Lung (tissue), 12 donors: Measurements from ENCODE around the gene SYTL2. TPM values are rescaled to one million over a fixed set of nuclear protein-coding genes. Genes with fewer than 3 reads are reported as not detected.

Source experiments
- ATAC-seq: fragments of 200-7000 bp; cut with Tn5 transposase; one replicate; pipeline ENCODE4 v1.9.1; 2020; ENCODE audit warnings: moderate number of reproducible peaks; ENCODE audit not compliant: insufficient read depth, low FRiP score
- DNase-seq, 3 donors: peaks; one replicate each; pipeline ENCODE4 v3.0.0-alpha.2; 2013 to 2017
- H3K27ac ChIP-seq, 2 donors: one replicate each; pipeline ENCODE4 v1.5.1; 2013; ENCODE audit warnings: mild to moderate bottlenecking in 2 of 2, moderate library complexity in 2 of 2, control low read depth in 1 of 2, inconsistent platforms in 1 of 2, low read depth in 1 of 2, low read length in 1 of 2
- H3K27me3 ChIP-seq, 3 donors: one replicate each; pipeline ENCODE4 v1.5.1; 2013; ENCODE audit warnings: low read length in 2 of 3; ENCODE audit not compliant: control insufficient read depth in 3 of 3, insufficient read depth in 3 of 3
- H3K36me3 ChIP-seq, 4 donors: one replicate each; pipeline ENCODE4 v1.5.1; 2013; ENCODE audit warnings: low read length in 4 of 4, mild to moderate bottlenecking in 1 of 4, moderate library complexity in 1 of 4; ENCODE audit not compliant: control insufficient read depth in 4 of 4, insufficient read depth in 4 of 4
- H3K4me1 ChIP-seq, 5 donors: one replicate each; pipeline ENCODE4 v1.5.1; 2013; ENCODE audit warnings: low read length in 5 of 5, mild to moderate bottlenecking in 2 of 5, moderate library complexity in 1 of 5; ENCODE audit not compliant: control insufficient read depth in 5 of 5, insufficient read depth in 5 of 5
- H3K4me3 ChIP-seq: one replicate; pipeline ENCODE4 v1.5.1; 2013; ENCODE audit warnings: mild to moderate bottlenecking, control low read depth, moderate library complexity
- H3K9ac ChIP-seq, 2 donors: one replicate each; pipeline ENCODE4 v1.5.1; 2013; ENCODE audit warnings: low read length in 2 of 2, control low read depth in 1 of 2; ENCODE audit not compliant: insufficient read depth in 1 of 2
- H3K9me3 ChIP-seq, 4 donors: one replicate each; pipeline ENCODE4 v1.5.1; 2013; ENCODE audit warnings: low read length in 3 of 4, mild to moderate bottlenecking in 1 of 4, moderate library complexity in 1 of 4; ENCODE audit not compliant: control insufficient read depth in 4 of 4, insufficient read depth in 3 of 4
- CTCF ChIP-seq: IDR thresholded peaks from 2 replicates; pipeline ENCODE4 v1.5.1; 2012; ENCODE audit warnings: mild to moderate bottlenecking; ENCODE audit errors: control extremely low read depth, extremely low read depth
- WGBS, 2 donors: extraction: QIAGEN DNeasy Blood & Tissue Kit; methylation state at CpG; one replicate each; pipeline ENCODE4 v1.1.7; 2013; 5-methylcytosine and 5-hydroxymethylcytosine counted together
- polyA plus RNA-seq, 2 donors: library from polyadenylated mRNA; stranded (reverse); fragments of 200-250 nt; gene quantifications; one replicate each; pipeline ENCODE4 v1.2.1, GENCODE V29; 2013
- total RNA-seq, 2 donors: library from RNA; depleted of rRNA in 1 of 2; stranded (reverse); fragments of >200 nt in 1 of 2; gene quantifications; one replicate each; pipeline ENCODE4 v1.2.1, GENCODE V29; 2014 to 2021
- donor health status: control.
- donor health status: control.
- donor health status: Bipolar disorder and iron deficiency.
- donor health status: healthy.
- donor health status: DM: yes; HTN: yes; CAD: no.

Gene SYTL2
- total and polyA plus RNA-seq, 4 donors, result 6.7 to 39.0 (median 16.5) TPM

- Histone ChIP-seq H3K9ac (no peak overlapping the region), H3K27me3 (no peaks in the 10 kb centered on the region), H3K36me3 (peaks cover 0 to 10% (median 3%) of the 10 kb centered on the region in 4 donors), H3K27ac (no peak overlapping the region), H3K4me1 (no peaks in the 10 kb centered on the region), H3K4me3 (no peak overlapping the region), H3K9me3 (no peaks in the 10 kb centered on the region)
- TF ChIP-seq CTCF, result no peak
- WGBS, 2 donors, result 67 to 77% methylated on average over 2 of the region's 2 CpGs
- DNase-seq (no peak), ATAC-seq (no peak)
Measured at GRCh38 chr11:85699957-85700741, 110.8 kb downstream of the SYTL2 start.

- Histone ChIP-seq H3K9me3 (no peaks in the 10 kb centered on the region), H3K27me3 (no peaks in the 10 kb centered on the region), H3K36me3 (peaks cover 0 to 16% (median 3%) of the 10 kb centered on the region in 4 donors), H3K4me3 (no peak overlapping the region), H3K27ac (no peak overlapping the region), H3K9ac (no peak overlapping the region), H3K4me1 (no peaks in the 10 kb centered on the region)
- WGBS, 2 donors, result 74 to 98% methylated on average over 1 of the region's 1 CpG
- DNase-seq (no peak), ATAC-seq (no peak)
- no peak for TF ChIP-seq CTCF
Measured at GRCh38 chr11:85698195-85698594, 112.7 kb downstream of the SYTL2 start.

GRCh38 chr11:85697747-85698146 lies 113.2 kb downstream of the SYTL2 start:
- no peaks in the 10 kb centered on the region for H3K4me1 ChIP-seq
- H3K36me3 ChIP-seq, result peaks cover 0 to 21% (median 4%) of the 10 kb centered on the region in 4 donors
- no peak for TF ChIP-seq CTCF
- WGBS, 2 donors, result 91 to 97% methylated on average over 2 of the region's 2 CpGs
- no peaks in the 10 kb centered on the region for H3K9me3 ChIP-seq
- H3K9ac ChIP-seq, result no peak overlapping the region
- no peaks in the 10 kb centered on the region for H3K27me3 ChIP-seq
- DNase-seq (no peak), ATAC-seq (no peak)
- H3K27ac ChIP-seq, result no peak overlapping the region
- H3K4me3 ChIP-seq, result no peak overlapping the region
